ENCODE measurements around the gene LETM1. TPM values are rescaled to one million over a fixed set of nuclear protein-coding genes. Genes with fewer than 3 reads are reported as not detected.

LETM1 gene
- total and polyA plus RNA-seq, 2 experiments from 2014 or later, result 23.3 to 68.9 TPM

GRCh38 chr4:1839282-1839681, 16.7 kb downstream of the LETM1 start:
- H3K36me3 Mint-ChIP-seq (ENCODE audit: low read depth), result peaks cover 48% of the 10 kb centered on the region
- Histone ChIP-seq H4K20me1 (replicated peaks; ENCODE audit: insufficient read depth) (peaks cover 3% of the 10 kb centered on the region), H3K4me1 (ENCODE audit: insufficient read depth) (no peaks in the 10 kb centered on the region), H3K27ac (ENCODE audit: low read depth) (no peak overlapping the region), H2AFZ (no peak overlapping the region), H3K9me2 (ENCODE audit: insufficient read depth) (no peaks in the 10 kb centered on the region), H3K4me3 (no peak overlapping the region), H3K4me2 (no peak overlapping the region), H3K36me3 (ENCODE audit: insufficient read depth) (peaks cover 20% of the 10 kb centered on the region), H3F3A (replicated peaks; ENCODE audit: low read depth) (no peaks in the 10 kb centered on the region), H3K27me3 (ENCODE audit: insufficient read depth) (no peaks in the 10 kb centered on the region), H3K79me2 (replicated peaks; ENCODE audit: insufficient read depth) (no peaks in the 10 kb centered on the region)
- DNase-seq (ENCODE audit: low spot score), result no peak
- peaks cover 4% of the 10 kb centered on the region for H3K27me3 Mint-ChIP-seq (ENCODE audit: insufficient read depth, low read depth, poor library complexity)
- no peaks in the 10 kb centered on the region for H3K4me1 Mint-ChIP-seq
- H3K27ac Mint-ChIP-seq, result no peak overlapping the region
- no peak overlapping the region for H3K4me3 Mint-ChIP-seq
- no peaks in the 10 kb centered on the region for H3K9me3 Mint-ChIP-seq
- no peak for ATAC-seq
- no peak for TF ChIP-seq ZNF462 (CRISPR knock-in tag; IDR thresholded peaks at IDR 0.05)
- TF ChIP-seq POLR2AphosphoS5 (IDR thresholded peaks at IDR 0.05; ENCODE audit: low read depth), result no peak
- TF ChIP-seq EZH2 (IDR thresholded peaks at IDR 0.05; ENCODE audit: low read depth, unreplicated experiment), result no peak
- no peak for TF ChIP-seq JUNB (IDR thresholded peaks at IDR 0.05; ENCODE audit: unreplicated experiment)
- no peak for TF ChIP-seq CTCF (conservative IDR thresholded peaks at IDR 0.05; ENCODE audit: low read depth in 2 of 2)
- TF ChIP-seq NANOG (IDR thresholded peaks at IDR 0.05; ENCODE audit: borderline replicate concordance), result no peak
- TF ChIP-seq ZNF331 (CRISPR knock-in tag; IDR thresholded peaks at IDR 0.05; ENCODE audit: low read depth), result no peak
- TF ChIP-seq REST (IDR thresholded peaks at IDR 0.05; ENCODE audit: unreplicated experiment), result no peak
- TF ChIP-seq ZNF114 (CRISPR knock-in tag; IDR thresholded peaks at IDR 0.05), result no peak
- TF ChIP-seq CREB1 (CRISPR knock-in tag; IDR thresholded peaks at IDR 0.05; ENCODE audit: low read depth), result no peak
- TF ChIP-seq ETS1 (IDR thresholded peaks at IDR 0.05), result no peak
- TF ChIP-seq STAT1 (IDR thresholded peaks at IDR 0.05; ENCODE audit: unreplicated experiment), result no peak
- no peak for TF ChIP-seq EZH2phosphoT487 (IDR thresholded peaks at IDR 0.05; ENCODE audit: unreplicated experiment)

All from GM23338 (cell line).